ENCODE measurements around the gene MRLN. TPM values are rescaled to one million over a fixed set of nuclear protein-coding genes. Genes with fewer than 3 reads are reported as not detected.

MRLN gene
- total and polyA plus RNA-seq, 10 of the 15 experiments (the other 5 are each of a cell fraction or from before 2014, with no cell fraction given), result 0.19 TPM; not detected in 9

DNA sequence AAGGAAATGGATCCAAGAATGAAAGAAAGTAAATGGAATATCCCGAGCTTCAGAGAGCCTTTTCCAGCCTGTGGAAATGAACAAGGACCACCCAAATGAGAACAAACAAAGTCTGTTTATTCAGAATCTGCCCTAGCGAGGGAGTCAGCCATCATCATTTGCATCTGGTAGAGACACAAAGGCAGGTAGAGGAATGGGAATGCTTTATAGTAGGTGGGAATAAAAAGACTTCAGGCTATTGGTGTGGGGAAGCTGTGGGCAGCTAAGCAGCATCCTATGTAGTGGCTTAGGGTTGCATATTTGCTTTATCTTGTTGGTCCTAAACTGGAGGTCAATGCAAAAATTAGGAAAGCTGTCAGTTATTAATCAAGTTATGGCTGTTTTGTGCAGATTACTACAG is 9.2 kb upstream of the MRLN start:
- ATAC-seq (no peak), FAIRE-seq (no peak), DNase-seq (ENCODE audit: low read depth, low spot score) (no peak)
- Histone ChIP-seq H3K36me3 (ENCODE audit: control insufficient read depth in 2 of 2, insufficient read depth in 2 of 2, low read length in 1 of 2) (no peaks in the 10 kb centered on the region), H4K20me1 (ENCODE audit: control insufficient read depth, insufficient read depth) (no peaks in the 10 kb centered on the region), H3K4me1 (ENCODE audit: control insufficient read depth, insufficient read depth, low read length) (no peaks in the 10 kb centered on the region), H3K9ac (ENCODE audit: control insufficient read depth, insufficient read depth, low read length) (no peak overlapping the region), H3K9me3 (replicated peaks; ENCODE audit: control insufficient read depth, insufficient read depth, low read length) (no peaks in the 10 kb centered on the region), H2AFZ (ENCODE audit: control insufficient read depth, low read depth, low read length) (no peak overlapping the region), H3K4me2 (ENCODE audit: control insufficient read depth, insufficient read depth) (no peak overlapping the region), H3K27ac (ENCODE audit: control insufficient read depth, insufficient read depth) (no peak overlapping the region), H3K4me3 (no peak overlapping the region), H3K79me2 (ENCODE audit: control insufficient read depth, insufficient read depth, low read length) (no peaks in the 10 kb centered on the region), H3K27me3 (replicated peaks in 1 of 2; ENCODE audit: control insufficient read depth in 2 of 2, insufficient read depth in 2 of 2, low read length in 1 of 2) (no peaks in the 10 kb centered on the region; a peak in 1 of 4 replicates)
- in situ Hi-C loops (cut with MboI) (no loop called here), intact Hi-C loops (cut with micrococcal nuclease; ENCODE audit: unreplicated experiment) (loop anchor here (5.0 kb wide), 1 partner anchor 245 kb away; no protein-coding TSS in a partner anchor)
- POLR2A ChIA-PET, result no interaction called here
- CTCF ChIA-PET, result no interaction called here
- SMC1A ChIA-PET (ENCODE audit: uncharacterized antibody, unreplicated experiment), result no interaction called here
- BruUV-seq (replicated peaks), result no TSS peak
- WGBS (ENCODE audit: insufficient coverage, insufficient replicate concordance, low lambda C conversion rate, missing lambda C conversion rate), result 29% methylated on average over 2 of the region's 2 CpGs
- RAD21 ChIA-PET (ENCODE audit: unreplicated experiment), result no interaction called here
- TF ChIP-seq KAT2A (conservative IDR thresholded peaks at IDR 0.05; ENCODE audit: control insufficient read depth, low read depth, low read length), result no peak
- TF ChIP-seq TCF7 (IDR thresholded peaks at IDR 0.05; ENCODE audit: borderline replicate concordance), result no peak
- TF ChIP-seq ZNF274 (IDR thresholded peaks at IDR 0.05; ENCODE audit: insufficient read depth, insufficient read length), result no peak
- no peak for TF ChIP-seq SKIL (IDR thresholded peaks at IDR 0.05; ENCODE audit: low read depth, poor library complexity, severe bottlenecking)
- TF ChIP-seq ZZZ3 (IDR thresholded peaks at IDR 0.05; ENCODE audit: control insufficient read depth, insufficient read length, low read depth), result no peak
- no peak for TF ChIP-seq EP300 (IDR thresholded peaks at IDR 0.05; ENCODE audit: borderline replicate concordance in 1 of 2, control insufficient read depth in 1 of 2, low read depth in 2 of 2, low read length in 2 of 2)
- no peak for TF ChIP-seq RAD21 (IDR thresholded peaks at IDR 0.05; ENCODE audit: insufficient read depth, low read depth, low read length)
- TF ChIP-seq RUNX3 (IDR thresholded peaks at IDR 0.05; ENCODE audit: low read length), result no peak
- TF ChIP-seq YY1 (IDR thresholded peaks at IDR 0.05; ENCODE audit: low read depth, low read length), result no peak
- no peak for TF ChIP-seq ZBTB11 (CRISPR knock-in tag; IDR thresholded peaks at IDR 0.05)
- no peak for TF ChIP-seq SRF (IDR thresholded peaks at IDR 0.05; ENCODE audit: low read depth in 2 of 2, low read length in 2 of 2)

All from GM12878 (cell line).